ENCODE measurements around the gene KCNJ6.

- TF ChIP-seq, protein P1, sequence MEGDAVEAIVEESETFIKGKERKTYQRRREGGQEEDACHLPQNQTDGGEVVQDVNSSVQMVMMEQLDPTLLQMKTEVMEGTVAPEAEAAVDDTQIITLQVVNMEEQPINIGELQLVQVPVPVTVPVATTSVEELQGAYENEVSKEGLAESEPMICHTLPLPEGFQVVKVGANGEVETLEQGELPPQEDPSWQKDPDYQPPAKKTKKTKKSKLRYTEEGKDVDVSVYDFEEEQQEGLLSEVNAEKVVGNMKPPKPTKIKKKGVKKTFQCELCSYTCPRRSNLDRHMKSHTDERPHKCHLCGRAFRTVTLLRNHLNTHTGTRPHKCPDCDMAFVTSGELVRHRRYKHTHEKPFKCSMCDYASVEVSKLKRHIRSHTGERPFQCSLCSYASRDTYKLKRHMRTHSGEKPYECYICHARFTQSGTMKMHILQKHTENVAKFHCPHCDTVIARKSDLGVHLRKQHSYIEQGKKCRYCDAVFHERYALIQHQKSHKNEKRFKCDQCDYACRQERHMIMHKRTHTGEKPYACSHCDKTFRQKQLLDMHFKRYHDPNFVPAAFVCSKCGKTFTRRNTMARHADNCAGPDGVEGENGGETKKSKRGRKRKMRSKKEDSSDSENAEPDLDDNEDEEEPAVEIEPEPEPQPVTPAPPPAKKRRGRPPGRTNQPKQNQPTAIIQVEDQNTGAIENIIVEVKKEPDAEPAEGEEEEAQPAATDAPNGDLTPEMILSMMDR (IDR thresholded peaks at IDR 0.05; ENCODE audit: poor library complexity): no peak
- TF ChIP-seq EZH2 (IDR thresholded peaks at IDR 0.05; ENCODE audit: borderline replicate concordance): no peak
These were observed 263.1 kb downstream of the KCNJ6 start for GRCh38 chr21:37653201-37653600.

Data from hepatocyte (in vitro differentiated cells).